ENCODE results near the gene ZNF473. TPM values are rescaled to one million over a fixed set of nuclear protein-coding genes. Genes with fewer than 3 reads are reported as not detected.

Gene ZNF473
- total RNA-seq, 5 donors from 2014 or later (not counting 1 experiment from before 2014, with no cell fraction given), result 6.0 to 13.9 (median 10.4) TPM

GRCh38 chr19:50002386-50002960, 23.3 kb upstream of the ZNF473 start:
- no peak overlapping the region for H3K4me3 ChIP-seq (ENCODE audit: control insufficient read depth in 1 of 2, extremely low read depth in 1 of 2, low read length in 1 of 2)
- H3K27ac Mint-ChIP-seq, result no peak overlapping the region
- no peaks in the 10 kb centered on the region for H3K27me3 ChIP-seq (replicated peaks in 1 of 2; ENCODE audit: control insufficient read depth in 2 of 2, extremely low read depth in 1 of 2, insufficient read depth in 2 of 2, low read length in 1 of 2)
- no peaks in the 10 kb centered on the region for H3K27me3 Mint-ChIP-seq
- ATAC-seq (replicated peaks in 1 of 4), result no peak
- H3K4me1 Mint-ChIP-seq, result peaks cover 0 to 19% (median 12%) of the 10 kb centered on the region in 3 donors
- 100% methylated on average over 3 of the region's 6 CpGs for WGBS (ENCODE audit: insufficient coverage)
- peaks cover 0 to 27% of the 10 kb centered on the region in 2 experiments for H3K4me1 ChIP-seq (ENCODE audit: control insufficient read depth in 1 of 2, extremely low read depth in 1 of 2, insufficient read depth in 2 of 2, low read length in 2 of 2)
- no peaks in the 10 kb centered on the region for H3K9me3 ChIP-seq
- POLR2A ChIA-PET, result no interaction called here
- DNase-seq, result no peak
- H3K9me3 Mint-ChIP-seq, result no peaks in the 10 kb centered on the region
- H3K36me3 ChIP-seq (ENCODE audit: control insufficient read depth in 2 of 2, extremely low read depth in 1 of 2, insufficient read depth in 1 of 2, low read length in 1 of 2), result peaks cover 35 to 86% of the 10 kb centered on the region in 2 donors
- H3K27ac ChIP-seq (ENCODE audit: low read length), result no peak overlapping the region
- no peak overlapping the region for H3K4me3 Mint-ChIP-seq
- peaks cover 55% of the 10 kb centered on the region for H3K36me3 Mint-ChIP-seq
- CTCF ChIA-PET, result no interaction called here

GRCh38 chr19:50003254-50003788, 22.5 kb upstream of the ZNF473 start:
- Mint-ChIP-seq H3K4me1 (peaks cover 0 to 19% (median 12%) of the 10 kb centered on the region in 3 donors), H3K4me3 (no peak overlapping the region), H3K36me3 (peaks cover 55% of the 10 kb centered on the region), H3K27me3 (no peaks in the 10 kb centered on the region), H3K9me3 (no peaks in the 10 kb centered on the region), H3K27ac (no peak overlapping the region)
- POLR2A ChIA-PET, result no interaction called here
- Histone ChIP-seq H3K36me3 (ENCODE audit: control insufficient read depth in 2 of 2, extremely low read depth in 1 of 2, insufficient read depth in 1 of 2, low read length in 1 of 2) (peaks cover 31 to 90% of the 10 kb centered on the region in 2 donors), H3K9me3 (no peaks in the 10 kb centered on the region), H3K4me1 (ENCODE audit: control insufficient read depth in 1 of 2, extremely low read depth in 1 of 2, insufficient read depth in 2 of 2, low read length in 2 of 2) (peaks cover 0 to 27% of the 10 kb centered on the region in 2 experiments), H3K27me3 (replicated peaks in 1 of 2; ENCODE audit: control insufficient read depth in 2 of 2, extremely low read depth in 1 of 2, insufficient read depth in 2 of 2, low read length in 1 of 2) (no peaks in the 10 kb centered on the region), H3K4me3 (ENCODE audit: control insufficient read depth in 1 of 2, extremely low read depth in 1 of 2, low read length in 1 of 2) (no peak overlapping the region), H3K27ac (ENCODE audit: low read length) (no peak overlapping the region)
- ATAC-seq (replicated peaks in 1 of 4) (no peak), DNase-seq (peak in 1 of 35 experiments; percentile 18)
- WGBS (ENCODE audit: insufficient coverage), result 86% methylated on average over 13 of the region's 17 CpGs
- CTCF ChIA-PET, result interaction anchor here in 1 of 2 donors (0.6 kb wide), 1 partner anchor 269 kb away, joined by 3 read pairs; no protein-coding TSS in a partner anchor

GRCh38 chr19:50003810-50004419, 21.9 kb upstream of the ZNF473 start:
- Histone ChIP-seq H3K4me1 (ENCODE audit: control insufficient read depth in 1 of 2, extremely low read depth in 1 of 2, insufficient read depth in 2 of 2, low read length in 2 of 2) (peaks cover 0 to 27% of the 10 kb centered on the region in 2 experiments), H3K36me3 (ENCODE audit: control insufficient read depth in 2 of 2, extremely low read depth in 1 of 2, insufficient read depth in 1 of 2, low read length in 1 of 2) (peaks cover 31 to 95% of the 10 kb centered on the region in 2 donors), H3K27ac (ENCODE audit: low read length) (no peak overlapping the region), H3K9me3 (no peaks in the 10 kb centered on the region), H3K4me3 (ENCODE audit: control insufficient read depth in 1 of 2, extremely low read depth in 1 of 2, low read length in 1 of 2) (no peak overlapping the region), H3K27me3 (replicated peaks in 1 of 2; ENCODE audit: control insufficient read depth in 2 of 2, extremely low read depth in 1 of 2, insufficient read depth in 2 of 2, low read length in 1 of 2) (no peaks in the 10 kb centered on the region)
- DNase-seq, result peak in 1 of 35 experiments; percentile 32
- Mint-ChIP-seq H3K9me3 (no peaks in the 10 kb centered on the region), H3K36me3 (peaks cover 57% of the 10 kb centered on the region), H3K27me3 (no peaks in the 10 kb centered on the region), H3K4me1 (peaks cover 0 to 19% (median 12%) of the 10 kb centered on the region in 3 donors), H3K4me3 (no peak overlapping the region), H3K27ac (peak overlapping the region; percentile 44 to 55)
- 82% methylated on average over 6 of the region's 11 CpGs for WGBS (ENCODE audit: insufficient coverage)
- ChIA-PET CTCF (interaction anchor here in 1 of 2 donors (0.6 kb wide), 1 partner anchor 269 kb away, joined by 3 read pairs; no protein-coding TSS in a partner anchor), POLR2A (no interaction called here)
- peak in 3 of 4 experiments; percentile 23 to 76 (median 30) for ATAC-seq (replicated peaks in 1 of 4)

GRCh38 chr19:50005428-50005827, 20.4 kb upstream of the ZNF473 start:
- 79% methylated on average over 8 of the region's 12 CpGs for WGBS (ENCODE audit: insufficient coverage)
- H3K27ac ChIP-seq (ENCODE audit: low read length), result no peak overlapping the region
- peak in 1 of 35 experiments; percentile 5 for DNase-seq
- ATAC-seq (replicated peaks in 1 of 4), result no peak
- H3K36me3 ChIP-seq (ENCODE audit: control insufficient read depth in 2 of 2, extremely low read depth in 1 of 2, insufficient read depth in 1 of 2, low read length in 1 of 2), result peaks cover 20 to 87% of the 10 kb centered on the region in 2 donors
- Mint-ChIP-seq H3K4me3 (no peak overlapping the region), H3K27me3 (no peaks in the 10 kb centered on the region), H3K36me3 (peaks cover 48% of the 10 kb centered on the region), H3K27ac (no peak overlapping the region), H3K4me1 (peaks cover 0 to 19% (median 12%) of the 10 kb centered on the region in 3 donors), H3K9me3 (no peaks in the 10 kb centered on the region)
- CTCF ChIA-PET, result no interaction called here
- H3K9me3 ChIP-seq, result no peaks in the 10 kb centered on the region
- no peak overlapping the region for H3K4me3 ChIP-seq (ENCODE audit: control insufficient read depth in 1 of 2, extremely low read depth in 1 of 2, low read length in 1 of 2)
- POLR2A ChIA-PET, result no interaction called here
- H3K4me1 ChIP-seq (ENCODE audit: control insufficient read depth in 1 of 2, extremely low read depth in 1 of 2, insufficient read depth in 2 of 2, low read length in 2 of 2), result peaks cover 0 to 27% of the 10 kb centered on the region in 2 experiments
- H3K27me3 ChIP-seq (replicated peaks in 1 of 2; ENCODE audit: control insufficient read depth in 2 of 2, extremely low read depth in 1 of 2, insufficient read depth in 2 of 2, low read length in 1 of 2), result no peaks in the 10 kb centered on the region

- no peak for DNase-seq
- ATAC-seq (replicated peaks in 1 of 4), result no peak
- CTCF ChIA-PET, result no interaction called here
- H3K27ac Mint-ChIP-seq, result no peak overlapping the region
- POLR2A ChIA-PET, result no interaction called here
- WGBS (ENCODE audit: insufficient coverage), result 96% methylated on average over 4 of the region's 10 CpGs
- H3K9me3 Mint-ChIP-seq, result no peaks in the 10 kb centered on the region
- Histone ChIP-seq H3K4me1 (ENCODE audit: control insufficient read depth in 1 of 2, extremely low read depth in 1 of 2, insufficient read depth in 2 of 2, low read length in 2 of 2) (peaks cover 0 to 27% of the 10 kb centered on the region in 2 experiments), H3K27ac (ENCODE audit: low read length) (no peak overlapping the region), H3K36me3 (ENCODE audit: control insufficient read depth in 2 of 2, extremely low read depth in 1 of 2, insufficient read depth in 1 of 2, low read length in 1 of 2) (peaks cover 15 to 76% of the 10 kb centered on the region in 2 donors), H3K27me3 (replicated peaks in 1 of 2; ENCODE audit: control insufficient read depth in 2 of 2, extremely low read depth in 1 of 2, insufficient read depth in 2 of 2, low read length in 1 of 2) (no peaks in the 10 kb centered on the region), H3K9me3 (no peaks in the 10 kb centered on the region), H3K4me3 (ENCODE audit: control insufficient read depth in 1 of 2, extremely low read depth in 1 of 2, low read length in 1 of 2) (no peak overlapping the region)
- H3K4me3 Mint-ChIP-seq, result no peak overlapping the region
- no peaks in the 10 kb centered on the region for H3K27me3 Mint-ChIP-seq
- H3K36me3 Mint-ChIP-seq, result peaks cover 47% of the 10 kb centered on the region
- H3K4me1 Mint-ChIP-seq, result peaks cover 0 to 19% (median 12%) of the 10 kb centered on the region in 3 donors
Observed at GRCh38 chr19:50007170-50007569, 18.6 kb upstream of the ZNF473 start.

- ChIA-PET CTCF (no interaction called here), POLR2A (no interaction called here)
- ATAC-seq (replicated peaks in 1 of 4) (no peak), DNase-seq (no peak)
- Mint-ChIP-seq H3K4me3 (no peak overlapping the region), H3K27me3 (no peaks in the 10 kb centered on the region), H3K4me1 (peaks cover 0 to 19% (median 12%) of the 10 kb centered on the region in 3 donors), H3K9me3 (no peaks in the 10 kb centered on the region), H3K36me3 (peaks cover 43% of the 10 kb centered on the region), H3K27ac (no peak overlapping the region)
- no peak overlapping the region for H3K27ac ChIP-seq (ENCODE audit: low read length)
- H3K36me3 ChIP-seq (ENCODE audit: control insufficient read depth in 2 of 2, extremely low read depth in 1 of 2, insufficient read depth in 1 of 2, low read length in 1 of 2), result peaks cover 13 to 73% of the 10 kb centered on the region in 2 donors
- H3K4me1 ChIP-seq (ENCODE audit: control insufficient read depth in 1 of 2, extremely low read depth in 1 of 2, insufficient read depth in 2 of 2, low read length in 2 of 2), result peaks cover 0 to 22% of the 10 kb centered on the region in 2 experiments
- 100% methylated on average over 2 of the region's 2 CpGs for WGBS (ENCODE audit: insufficient coverage)
- no peaks in the 10 kb centered on the region for H3K9me3 ChIP-seq
- no peaks in the 10 kb centered on the region for H3K27me3 ChIP-seq (replicated peaks in 1 of 2; ENCODE audit: control insufficient read depth in 2 of 2, extremely low read depth in 1 of 2, insufficient read depth in 2 of 2, low read length in 1 of 2)
- no peak overlapping the region for H3K4me3 ChIP-seq (ENCODE audit: control insufficient read depth in 1 of 2, extremely low read depth in 1 of 2, low read length in 1 of 2)
Observed at GRCh38 chr19:50007947-50008346, 17.9 kb upstream of the ZNF473 start.

All from T-cell (primary cell).